Ovary (tissue), 9 donors: Measurements from ENCODE around the gene INPP5E. TPM values are rescaled to one million over a fixed set of nuclear protein-coding genes. Genes with fewer than 3 reads are reported as not detected.

Experiments used
- DNase-seq, 5 donors: peaks; one replicate each; pipeline ENCODE4 v3.0.0-alpha.2; 2019 to 2020
- H3K27ac ChIP-seq, 2 donors: fragments of 200-600 bp; one replicate each; pipeline versions ENCODE4 v1.5.1 to v1.8.0; 2019 to 2022
- H3K27me3 ChIP-seq: fragments of 200-600 bp; one replicate; pipeline ENCODE4 v1.8.0; 2022
- H3K36me3 ChIP-seq: fragments of 200-600 bp; sonication (generic); one replicate; pipeline ENCODE4 v1.5.1; 2019
- H3K4me1 ChIP-seq: one replicate; pipeline ENCODE4 v1.8.1; 2013; ENCODE audit warnings: mild to moderate bottlenecking, moderate library complexity; ENCODE audit not compliant: insufficient read depth
- H3K4me3 ChIP-seq: fragments of 200-600 bp; sonication (generic); one replicate; pipeline ENCODE4 v1.5.1; 2017
- H3K9me3 ChIP-seq, 2 donors: fragments of 200-600 bp in 1 of 2; sonication (generic) in 1 of 2; one replicate each; pipeline versions ENCODE4 v1.5.1 to v1.8.1; 2013 to 2019; ENCODE audit warnings: mild to moderate bottlenecking in 1 of 2, moderate library complexity in 1 of 2
- CTCF ChIP-seq, 3 donors: fragments of 450-650 bp in 2 of 3; fragments of 200-600 bp in 1 of 3; IDR thresholded peaks; one replicate each; pipeline versions ENCODE4 v1.5.1 to v1.8.0; 2016 to 2022; ENCODE audit warnings: antibody characterized with exemption in 3 of 3, mild to moderate bottlenecking in 1 of 3
- EP300 ChIP-seq: sonication (generic); formaldehyde crosslinking; IDR thresholded peaks from one replicate; pipeline ENCODE4 v1.6.1; 2017; ENCODE audit warnings: antibody characterized with exemption
- POLR2A ChIP-seq: fragments of 450-650 bp; IDR thresholded peaks from one replicate; pipeline ENCODE4 v1.6.1; 2017; ENCODE audit warnings: antibody characterized with exemption, mild to moderate bottlenecking, moderate library complexity
- WGBS, 3 donors: extraction: QIAGEN DNeasy Blood & Tissue Kit in 1 of 3; methylation state at CpG; one replicate each; pipeline versions ENCODE4 v1.1.5 to v1.1.7; 2013 to 2017; 5-methylcytosine and 5-hydroxymethylcytosine counted together
- intact Hi-C, 4 donors: fragments of 100-400 bp; cut with DNase I; formaldehyde crosslinking; loops; one replicate each; pipeline versions ENCODE4 v1.11.0 to v1.15.1; 2022 to 2023
- polyA plus RNA-seq, 2 donors: library from polyadenylated mRNA; stranded (reverse); fragments of 200-250 nt in 1 of 2; fragments of 350-450 nt in 1 of 2; fragmentation: Illumina TruSeq in 1 of 2; extraction: RNeasy Lipid Tissue Mini Kit (QIAGEN cat#74804) in 1 of 2; gene quantifications; one replicate each; pipeline ENCODE4 v1.2.3, GENCODE V29; 2013 to 2014
- total RNA-seq, 7 donors: library from RNA; depleted of rRNA in 2 of 7; stranded (reverse); fragments of >200 nt in 2 of 7; fragmentation: NEBNext Ultra II Directional in 3 of 7; extraction: Animal tissue kit (Norgen Biotek cat#: 25700) in 3 of 7; gene quantifications; one replicate each; pipeline versions ENCODE4 v1.1.0 to v1.2.4, GENCODE V29; 2016 to 2023
- donor health status: DM: no; HTN: no; CAD: no; lungs with moderate emphysema.
- donor health status: DM: no; HTN: no; CAD: no.
- donor health status: Bipolar disorder and iron deficiency.
- donor health status: DM: yes; HTN: yes; CAD: no.
- donor health status: DM: no; HTN: no; CAD: no.
- donor health status: DM: yes; HTN: yes; CAD: no.

The INPP5E gene
- total and polyA plus RNA-seq, 9 donors = 3.4 to 18.5 (median 15.0) TPM

GRCh38 chr9:136418182-136419091, 21.2 kb downstream of the INPP5E start:
- no peak for DNase-seq
- no peaks in the 10 kb centered on the region for H3K4me1 ChIP-seq
- H3K36me3 ChIP-seq = no peaks in the 10 kb centered on the region
- TF ChIP-seq EP300 = no peak
- no peak for TF ChIP-seq CTCF (IDR thresholded peaks at IDR 0.05)
- no peak for TF ChIP-seq POLR2A
- no peaks in the 10 kb centered on the region for H3K9me3 ChIP-seq
- H3K4me3 ChIP-seq = no peak overlapping the region
- no peak overlapping the region for H3K27ac ChIP-seq
- WGBS, 3 donors = 89 to 93% (median 90%) methylated on average over 38 to 48 of the region's 48 CpGs
- intact Hi-C loops = no loop called here
- no peaks in the 10 kb centered on the region for H3K27me3 ChIP-seq

DNA sequence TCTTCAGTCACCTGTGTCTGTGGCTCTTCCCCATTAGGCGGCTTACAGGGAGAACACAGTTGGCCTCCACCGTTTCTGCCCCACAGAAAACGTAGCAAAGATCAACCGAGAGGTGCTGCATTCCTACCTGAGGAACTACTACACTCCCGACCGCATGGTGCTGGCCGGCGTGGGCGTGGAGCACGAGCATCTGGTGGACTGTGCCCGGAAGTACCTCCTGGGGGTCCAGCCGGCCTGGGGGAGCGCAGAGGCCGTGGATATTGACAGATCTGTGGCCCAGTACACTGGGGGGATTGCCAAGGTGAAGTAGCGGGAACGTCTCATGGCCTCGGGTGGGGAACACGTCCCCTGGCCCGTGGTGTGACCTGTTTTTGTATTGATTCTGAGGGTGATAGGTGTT, 22.7 kb downstream of the INPP5E start:
- Histone ChIP-seq H3K4me3 (no peak overlapping the region), H3K27ac (no peak overlapping the region), H3K36me3 (no peaks in the 10 kb centered on the region), H3K9me3 (no peaks in the 10 kb centered on the region), H3K4me1 (no peaks in the 10 kb centered on the region), H3K27me3 (no peaks in the 10 kb centered on the region)
- WGBS, 3 donors = 81 to 88% (median 86%) methylated on average over 19 of the region's 19 CpGs
- no peak for DNase-seq
- TF ChIP-seq CTCF (IDR thresholded peaks at IDR 0.05) (no peak), EP300 (no peak), POLR2A (no peak)
- intact Hi-C loops = no loop called here

DNA sequence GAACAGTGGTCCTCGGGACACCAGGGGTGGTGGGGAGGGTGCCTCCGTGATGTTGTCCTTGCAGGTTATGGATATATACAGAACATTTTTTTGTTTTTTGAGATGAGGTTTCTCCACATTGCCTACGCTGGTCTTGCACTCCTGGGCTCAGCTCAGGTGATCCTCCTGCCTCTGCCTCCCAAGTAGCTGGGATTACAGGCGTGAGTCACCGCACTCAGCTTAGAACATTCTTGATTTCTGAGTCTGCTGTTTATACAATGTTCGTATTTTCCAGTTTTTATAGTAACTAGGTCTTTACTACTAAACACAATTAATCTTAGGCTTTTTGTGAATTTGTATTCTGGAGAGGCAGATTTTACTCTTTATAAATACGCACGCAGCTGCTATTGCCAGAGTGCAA, 23.2 kb downstream of the INPP5E start:
- intact Hi-C loops = no loop called here
- Histone ChIP-seq H3K4me3 (no peak overlapping the region), H3K4me1 (no peaks in the 10 kb centered on the region), H3K27ac (no peak overlapping the region), H3K36me3 (no peaks in the 10 kb centered on the region), H3K27me3 (no peaks in the 10 kb centered on the region), H3K9me3 (no peaks in the 10 kb centered on the region)
- no peak for TF ChIP-seq POLR2A
- no peak for TF ChIP-seq EP300
- TF ChIP-seq CTCF (IDR thresholded peaks at IDR 0.05) = no peak
- WGBS, 3 donors = 91 to 94% (median 93%) methylated on average over 8 of the region's 8 CpGs
- no peak for DNase-seq

GRCh38 chr9:136412962-136413361, 26.7 kb downstream of the INPP5E start:
- DNase-seq = no peak
- no peaks in the 10 kb centered on the region for H3K9me3 ChIP-seq

More at GRCh38 chr9:136412962-136413361, 26.7 kb downstream of the INPP5E start:
- Histone ChIP-seq H3K4me3 (no peak overlapping the region), H3K27me3 (no peaks in the 10 kb centered on the region), H3K27ac (no peak overlapping the region), H3K36me3 (no peaks in the 10 kb centered on the region), H3K4me1 (peaks cover 2% of the 10 kb centered on the region)
- TF ChIP-seq EP300 = no peak
- TF ChIP-seq POLR2A = no peak
- no peak for TF ChIP-seq CTCF (IDR thresholded peaks at IDR 0.05)
- 44 to 49% (median 46%) methylated on average over 9 of the region's 9 CpGs for WGBS, 3 donors
- intact Hi-C loops = no loop called here
